Daoy (cell line): ENCODE measurements around the gene MAML3. TPM values are rescaled to one million over a fixed set of nuclear protein-coding genes. Genes with fewer than 3 reads are reported as not detected.

ENCODE experiments used
- DNase-seq: peaks from one replicate; pipeline ENCODE4 v3.0.0-alpha.2; 2015; ENCODE audit warnings: low read depth
- total RNA-seq: library from RNA; depleted of rRNA; stranded (reverse); fragments of >200 nt; shearing (Covaris generic); gene quantifications from 2 replicates; pipeline ENCODE4 v1.2.3, GENCODE V29; 2014

Gene MAML3
- total RNA-seq, 1 experiment from 2014 or later = 2.7 TPM

GRCh38 chr4:139866276-139866962 is 287.6 kb downstream of the MAML3 start:
- no peak for DNase-seq

- no peak for DNase-seq
Measured at GRCh38 chr4:139865537-139865936, 288.4 kb downstream of the MAML3 start.

- DNase-seq = no peak
Measured at GRCh38 chr4:139863531-139863930, 290.5 kb downstream of the MAML3 start.

GRCh38 chr4:139861471-139861870 is 292.5 kb downstream of the MAML3 start:
- DNase-seq = no peak

DNA sequence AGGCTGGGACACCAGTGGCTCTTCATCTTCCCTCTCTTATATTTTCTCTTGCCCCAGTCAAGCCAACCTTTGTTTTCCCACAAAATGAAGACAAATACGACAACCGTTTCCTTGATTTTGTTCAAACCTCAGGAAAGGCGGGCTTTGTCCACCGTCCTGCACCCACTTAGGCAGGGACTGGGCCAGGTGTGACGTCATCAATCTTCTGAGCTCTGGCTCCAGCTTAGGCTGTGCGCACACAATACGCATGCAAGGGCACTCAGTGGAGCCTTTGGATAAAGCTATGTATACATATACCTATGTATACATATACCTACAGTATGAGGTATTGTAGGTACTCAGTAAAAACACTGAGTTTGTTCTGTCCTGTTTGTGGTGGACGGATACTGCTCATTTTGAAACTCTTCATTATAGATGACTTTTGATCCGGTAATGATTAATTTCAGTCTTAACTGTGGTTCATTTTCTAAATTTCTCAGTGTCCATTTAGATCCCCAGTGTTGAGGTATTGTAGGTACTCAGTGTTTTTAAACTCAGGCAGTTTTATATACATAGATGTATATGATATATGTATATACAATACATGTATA is 293.5 kb downstream of the MAML3 start:
- no peak for DNase-seq

- DNase-seq = no peak
Measured at GRCh38 chr4:139859876-139860275, 294.1 kb downstream of the MAML3 start.

- no peak for DNase-seq
Measured at GRCh38 chr4:139858436-139859205, 295.4 kb downstream of the MAML3 start.

DNA sequence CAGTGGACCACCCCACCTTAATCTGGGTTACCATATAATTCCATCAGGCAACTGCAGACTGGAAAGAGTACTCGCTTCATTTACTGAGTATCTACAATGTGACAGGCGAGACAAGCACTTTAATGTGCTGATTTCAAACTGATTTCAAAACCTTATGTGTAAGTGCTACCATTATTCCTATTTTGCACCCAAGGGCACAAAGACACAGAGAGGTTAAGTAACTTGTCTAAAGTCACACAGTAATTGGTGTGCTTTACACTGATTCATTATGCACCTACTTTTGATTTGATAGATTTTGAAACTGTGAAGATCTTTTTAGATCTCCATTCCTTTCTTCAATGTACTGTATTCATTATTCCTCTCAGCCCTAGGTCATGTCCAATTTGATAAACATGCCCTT is 296.0 kb downstream of the MAML3 start:
- no peak for DNase-seq

- DNase-seq = peak; percentile 17
Measured at GRCh38 chr4:139857021-139857420, 297.0 kb downstream of the MAML3 start.

GRCh38 chr4:139854668-139855403 is 299.1 kb downstream of the MAML3 start:
- no peak for DNase-seq

GRCh38 chr4:139853309-139853708 is 300.7 kb downstream of the MAML3 start:
- no peak for DNase-seq

DNA sequence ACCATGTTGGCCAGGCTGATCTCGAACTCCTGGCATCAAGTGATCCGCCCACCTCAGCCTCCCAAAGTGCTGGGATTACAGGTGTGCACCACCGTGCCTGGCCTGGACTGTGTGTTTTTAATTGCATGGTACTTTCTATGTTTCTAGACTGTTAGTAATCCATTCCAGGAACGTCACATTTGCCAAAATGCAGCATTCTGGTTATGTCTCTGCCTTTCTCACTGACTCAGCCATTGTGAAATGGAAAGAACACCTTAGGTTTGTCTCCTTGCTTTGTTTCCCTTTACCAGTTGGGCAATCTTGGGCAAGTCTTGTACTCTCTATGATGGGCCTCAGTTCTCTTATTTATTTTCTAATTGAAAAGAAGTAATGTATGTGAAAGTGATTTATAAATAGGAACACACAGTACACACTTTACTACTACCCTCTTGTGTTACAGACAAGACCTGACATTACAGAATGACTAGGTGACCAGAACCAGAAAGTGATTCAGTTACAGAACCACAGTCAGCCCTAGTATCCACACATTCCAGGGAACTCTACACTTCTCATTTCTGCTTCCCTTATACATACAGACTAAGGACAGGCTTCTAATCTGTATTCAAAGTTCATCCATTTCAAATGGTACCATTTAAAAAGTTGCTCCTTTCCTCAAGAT is 301.2 kb downstream of the MAML3 start:
- DNase-seq = no peak

- DNase-seq = no peak
Measured at GRCh38 chr4:139851639-139852038, 302.3 kb downstream of the MAML3 start.

GRCh38 chr4:139851133-139851532 is 302.9 kb downstream of the MAML3 start:
- no peak for DNase-seq

DNA sequence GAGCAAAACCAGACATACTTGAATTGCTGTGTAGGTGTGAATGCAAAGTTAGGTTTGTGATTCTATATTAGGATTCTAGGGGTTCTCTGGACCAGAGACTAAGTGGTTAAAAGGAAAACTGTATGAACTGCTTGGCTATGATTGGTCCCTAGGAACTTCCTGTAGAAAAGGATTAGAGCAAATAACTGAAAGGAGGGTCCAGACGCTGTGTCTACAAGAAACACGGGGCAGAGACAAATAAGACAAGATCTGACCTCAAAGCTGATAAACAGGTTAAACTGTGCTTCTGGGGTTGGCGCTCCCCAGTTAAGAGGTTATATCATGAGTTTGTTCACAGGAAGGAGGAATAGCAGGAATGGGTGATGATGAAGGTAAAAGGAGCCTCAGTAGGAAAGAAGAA is 304.8 kb downstream of the MAML3 start:
- DNase-seq = no peak

DNA sequence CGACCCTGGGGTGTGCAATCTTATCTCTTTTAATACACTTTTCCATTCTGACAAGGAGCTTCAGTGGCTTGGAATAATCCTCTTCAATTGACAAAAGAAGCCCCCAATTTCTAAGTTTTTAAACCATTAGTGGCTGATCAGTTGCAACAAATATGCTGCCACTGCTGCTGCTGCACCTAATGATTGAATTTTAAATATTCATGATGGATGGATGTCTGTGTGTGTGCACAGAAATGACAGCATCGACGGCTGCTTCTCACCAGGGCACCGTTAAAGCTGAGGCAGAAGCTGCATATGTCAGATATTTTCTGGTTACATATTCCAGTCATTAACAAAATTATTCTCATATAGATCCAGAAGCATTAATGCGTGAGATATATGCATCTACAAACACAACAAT is 306.0 kb downstream of the MAML3 start:
- no peak for DNase-seq

DNA sequence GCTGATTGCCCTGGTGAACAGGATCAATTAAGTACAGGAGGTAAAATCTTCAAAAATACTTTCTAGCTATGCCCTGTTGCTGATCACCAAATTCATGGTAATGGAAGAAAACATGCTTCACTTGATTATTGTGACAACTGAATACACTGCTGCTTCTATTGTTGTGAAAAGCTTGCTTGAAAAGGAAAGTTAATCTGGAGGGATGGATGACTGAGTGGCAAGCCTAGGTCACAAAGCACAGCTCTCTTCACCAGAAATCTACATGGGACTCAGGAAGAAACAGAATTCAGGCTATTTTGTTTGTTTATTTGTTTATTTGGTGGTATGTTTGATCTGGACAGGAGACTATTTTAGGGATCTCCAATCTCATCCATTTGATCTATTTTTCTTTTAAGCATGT is 306.4 kb downstream of the MAML3 start:
- no peak for DNase-seq

DNA sequence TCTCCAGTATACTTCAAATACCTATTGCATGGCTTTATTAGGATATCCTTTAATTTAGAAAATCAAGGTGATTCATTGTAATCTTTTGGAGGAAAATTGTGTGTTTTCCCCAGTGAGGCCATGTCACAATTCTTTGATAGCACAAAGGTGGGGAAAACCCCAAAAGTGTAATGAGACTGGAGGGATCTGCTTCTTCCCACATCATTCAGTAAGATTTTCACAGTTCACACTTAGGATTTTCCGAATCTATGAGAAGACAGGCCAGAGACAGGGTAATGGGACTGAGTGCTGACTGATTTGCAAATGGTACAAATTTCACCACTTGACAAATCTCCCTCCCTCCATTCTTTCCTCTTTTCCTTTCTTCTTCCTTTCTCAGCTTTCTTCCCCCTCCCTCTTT is 307.2 kb downstream of the MAML3 start:
- DNase-seq = no peak

DNA sequence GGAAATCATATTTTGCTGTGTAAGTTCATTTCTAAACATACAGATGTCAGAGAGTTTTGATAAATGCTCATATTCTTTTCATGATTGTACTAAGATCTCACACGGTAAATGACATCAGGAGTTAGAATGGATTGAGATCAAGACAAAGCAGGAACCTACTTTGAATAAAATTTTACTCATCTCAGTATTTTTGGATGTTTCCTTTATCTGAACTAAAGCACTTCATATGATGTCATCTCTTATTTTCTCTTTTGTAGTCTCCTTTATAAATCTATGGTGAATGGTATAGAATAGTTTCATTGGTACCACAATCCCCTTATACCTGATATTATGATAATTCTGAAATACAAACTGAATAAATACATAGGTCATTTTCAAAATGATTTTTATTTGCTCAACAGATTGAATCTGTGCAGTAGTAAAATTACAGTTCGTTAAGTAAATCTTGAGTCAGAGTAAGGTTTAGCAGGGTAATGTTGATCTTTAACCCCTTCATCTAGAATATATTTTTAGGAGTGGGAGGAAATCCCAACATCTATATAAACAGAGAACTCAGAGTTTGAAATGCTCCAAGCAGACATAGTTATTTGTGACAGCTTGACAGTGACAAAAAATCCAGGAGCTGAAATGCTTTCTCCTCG is 308.4 kb downstream of the MAML3 start:
- no peak for DNase-seq

DNA sequence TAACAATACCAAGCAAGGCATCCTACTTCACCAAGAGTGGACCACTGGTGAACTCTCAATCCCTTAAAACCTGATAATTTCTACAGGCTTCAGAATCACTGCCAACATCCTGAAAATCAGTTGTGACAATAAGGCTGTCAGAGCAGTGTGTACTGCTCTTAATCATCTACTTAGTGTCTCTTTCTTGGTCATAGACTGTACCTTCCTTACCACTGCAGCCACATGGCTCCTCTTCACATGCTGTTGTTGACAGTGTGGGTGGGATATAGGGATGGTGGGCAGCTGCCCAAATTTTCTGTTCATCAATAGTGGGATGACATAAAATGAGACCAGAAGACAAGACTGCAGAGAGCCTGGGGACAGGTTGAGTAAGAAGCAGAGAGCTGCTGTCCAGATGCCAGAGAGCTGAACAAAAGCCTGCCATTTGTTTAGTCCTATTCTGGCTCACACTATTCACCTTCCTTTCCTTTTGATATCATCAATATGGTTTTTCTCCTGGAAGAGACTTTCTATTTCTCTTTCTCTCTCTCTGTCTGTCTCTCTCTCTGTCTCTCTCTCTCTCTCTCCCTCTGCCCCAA is 309.4 kb downstream of the MAML3 start:
- no peak for DNase-seq

DNA sequence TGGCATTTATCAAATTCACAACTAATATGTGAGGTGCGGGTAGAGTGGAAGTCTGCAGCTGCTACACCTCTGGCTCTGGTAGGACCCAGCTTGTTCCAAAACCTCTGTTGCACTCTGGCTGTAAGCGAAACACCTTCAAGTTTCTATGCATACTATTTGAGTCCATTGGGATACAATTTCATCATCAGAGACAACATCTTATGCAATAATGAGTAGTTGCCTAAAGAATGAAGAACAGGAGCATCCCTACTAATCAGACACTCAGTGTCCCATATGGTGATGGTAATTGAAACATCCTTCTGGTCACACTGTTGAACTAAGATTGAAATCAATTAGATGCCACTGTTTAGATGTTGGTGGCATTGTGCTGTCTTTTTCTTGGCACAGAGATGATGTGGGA is 309.9 kb downstream of the MAML3 start:
- DNase-seq = no peak
